IPS DF 6.9 (cell line): ENCODE measurements around the gene PPP1R12B.
"Not testable (repeated sequence)": the region's sequence is repeated elsewhere in the genome, so short reads cannot be mapped to it uniquely, and the experiment has no call there.

ENCODE experiments used
- DNase-seq: peaks from one replicate; pipeline ENCODE4 v3.0.0-alpha.2; 2013; ENCODE audit warnings: low read depth, low spot score
- H3K27ac ChIP-seq: one replicate; pipeline ENCODE4 v1.5.1; 2013; ENCODE audit warnings: low read length, control low read depth
- H3K27me3 ChIP-seq: 2 replicates; pipeline ENCODE4 v1.6.1; 2013; ENCODE audit warnings: mild to moderate bottlenecking, low read length; ENCODE audit not compliant: control insufficient read depth, insufficient read depth
- H3K36me3 ChIP-seq: 2 replicates; pipeline ENCODE4 v1.6.1; 2013; ENCODE audit warnings: low read length; ENCODE audit not compliant: control insufficient read depth, insufficient read depth
- H3K4me1 ChIP-seq: 2 replicates; pipeline ENCODE4 v1.6.1; 2013; ENCODE audit warnings: low read length; ENCODE audit not compliant: control insufficient read depth, insufficient read depth
- H3K4me3 ChIP-seq: 2 replicates; pipeline ENCODE4 v1.5.1; 2013; ENCODE audit warnings: mild to moderate bottlenecking, low read length
- H3K9me3 ChIP-seq: 2 replicates; pipeline ENCODE4 v1.6.1; 2013; ENCODE audit warnings: low read length, inconsistent platforms; ENCODE audit not compliant: control insufficient read depth, insufficient read depth
- WGBS: extraction: QIAGEN DNeasy Blood & Tissue Kit; methylation state at CpG from one replicate; pipeline ENCODE4 v1.1.7; 2013; ENCODE audit warnings: mixed read lengths, missing lambda C conversion rate; ENCODE audit not compliant: insufficient read length, insufficient coverage; 5-methylcytosine and 5-hydroxymethylcytosine counted together

PPP1R12B gene

DNA sequence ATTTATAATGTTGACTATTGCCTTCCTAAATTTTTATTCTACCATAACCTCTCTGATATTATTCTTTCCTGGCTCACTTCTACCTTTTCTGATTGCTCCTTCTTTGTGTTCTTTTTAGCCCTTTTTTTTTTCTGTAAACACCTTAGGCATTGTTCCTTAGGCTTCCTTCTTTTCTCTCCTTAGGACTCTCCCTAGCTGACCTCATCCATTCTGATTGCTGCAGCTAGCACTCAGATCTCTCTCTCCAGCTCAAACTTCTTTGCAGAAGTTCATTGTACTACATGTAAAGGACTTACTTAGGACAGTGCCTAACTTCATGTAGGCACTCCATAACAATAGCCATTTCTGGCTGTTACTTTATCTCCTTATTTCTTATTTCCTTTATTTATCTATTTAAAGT lies 117.8 kb downstream of the PPP1R12B start:
- not testable (repeated sequence) for H3K27me3 ChIP-seq, H3K36me3 ChIP-seq, H3K4me1 ChIP-seq, DNase-seq, H3K9me3 ChIP-seq, H3K4me3 ChIP-seq, H3K27ac ChIP-seq

DNA sequence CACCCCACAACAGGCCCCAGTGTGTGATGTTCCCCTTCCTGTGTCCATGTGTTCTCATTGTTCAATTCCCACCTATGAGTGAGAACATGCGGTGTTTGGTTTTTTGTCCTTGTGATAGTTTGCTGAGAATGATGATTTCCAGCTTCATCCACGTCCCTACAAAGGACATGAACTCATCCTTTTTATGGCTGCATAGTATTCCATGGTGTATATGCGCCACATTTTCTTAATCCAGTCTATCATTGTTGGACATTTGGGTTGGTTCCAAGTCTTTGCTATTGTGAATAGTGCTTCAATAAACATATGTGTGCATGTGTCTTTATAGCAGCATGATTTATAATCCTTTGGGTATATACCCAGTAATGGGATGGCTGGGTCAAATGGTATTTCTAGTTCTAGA lies 118.9 kb downstream of the PPP1R12B start:
- not testable (repeated sequence) for H3K4me3 ChIP-seq, DNase-seq, H3K4me1 ChIP-seq, H3K27ac ChIP-seq, H3K27me3 ChIP-seq, H3K36me3 ChIP-seq, H3K9me3 ChIP-seq
- no CpG with 5 or more reads among the region's 3 CpGs for WGBS

DNA sequence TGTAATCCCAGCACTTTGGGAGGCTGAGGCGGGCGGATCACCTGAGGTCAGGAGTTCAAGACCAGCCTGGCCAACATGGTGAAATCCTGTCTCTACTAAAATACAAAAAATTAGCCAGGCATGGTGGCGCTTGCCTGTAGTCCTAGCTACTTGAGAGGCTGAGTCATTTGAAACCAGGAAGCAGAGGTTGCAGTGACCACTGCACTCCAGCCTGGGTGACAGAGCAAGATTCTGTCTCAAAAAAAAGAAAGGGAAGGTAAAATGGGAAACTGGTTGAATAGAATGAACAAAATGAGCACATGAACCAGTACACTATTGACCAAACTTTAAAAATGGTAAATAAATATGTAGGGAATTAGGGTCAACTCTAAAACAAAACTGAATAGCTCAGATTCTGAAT lies 120.2 kb downstream of the PPP1R12B start:
- H3K27me3 ChIP-seq, DNase-seq, H3K4me3 ChIP-seq, H3K4me1 ChIP-seq, H3K9me3 ChIP-seq, H3K27ac ChIP-seq, H3K36me3 ChIP-seq: not testable (repeated sequence)
- WGBS: no CpG with 5 or more reads among the region's 3 CpGs

DNA sequence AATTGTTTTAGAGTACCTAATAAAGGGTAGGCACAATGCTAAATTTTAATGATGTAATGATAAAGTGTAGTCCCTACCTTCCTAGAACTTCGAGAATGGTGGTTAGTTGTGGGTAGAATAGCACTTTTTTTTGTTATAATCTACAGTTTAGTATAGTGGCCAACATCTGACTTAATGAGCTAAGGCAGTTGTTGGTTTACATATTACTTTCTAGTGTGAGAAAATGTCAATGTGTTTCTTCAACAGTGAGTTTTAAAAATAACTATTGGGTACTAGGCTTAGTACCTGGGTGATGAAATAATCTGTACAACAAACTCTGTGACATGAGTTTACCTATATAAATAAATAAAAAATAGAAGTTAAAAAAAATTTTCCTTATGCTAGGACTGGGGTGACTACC lies 120.6 kb downstream of the PPP1R12B start:
- H3K27me3 ChIP-seq, DNase-seq, H3K4me1 ChIP-seq, H3K27ac ChIP-seq, H3K9me3 ChIP-seq, H3K36me3 ChIP-seq, H3K4me3 ChIP-seq: not testable (repeated sequence)
- WGBS: no CpG with 5 or more reads among the region's 1 CpG

DNA sequence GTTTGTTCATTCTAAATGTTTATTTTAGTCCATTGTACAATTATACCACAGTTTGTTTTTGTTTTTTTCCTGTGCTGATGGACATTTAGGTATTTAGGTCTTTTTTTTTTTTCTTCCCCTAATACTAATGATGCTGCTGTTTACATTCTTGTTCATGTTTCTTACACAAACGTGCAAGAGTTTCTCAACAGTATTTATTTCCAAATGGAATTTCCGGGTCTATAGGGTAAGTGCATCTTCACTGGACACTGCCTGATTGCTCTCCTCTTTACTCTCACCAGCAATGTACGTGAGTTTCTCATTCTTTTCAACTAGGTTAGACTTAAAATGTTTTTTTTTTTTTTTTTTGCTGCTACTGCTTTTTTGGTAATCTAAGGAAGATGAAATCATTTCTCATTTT lies 122.7 kb downstream of the PPP1R12B start:
- H3K27me3 ChIP-seq: no peaks in the 10 kb centered on the region
- H3K9me3 ChIP-seq: no peaks in the 10 kb centered on the region
- DNase-seq: no peak
- H3K27ac ChIP-seq: no peak overlapping the region
- no CpG with 5 or more reads among the region's 3 CpGs for WGBS
- no peaks in the 10 kb centered on the region for H3K36me3 ChIP-seq
- H3K4me1 ChIP-seq: no peaks in the 10 kb centered on the region
- H3K4me3 ChIP-seq: no peak overlapping the region

DNA sequence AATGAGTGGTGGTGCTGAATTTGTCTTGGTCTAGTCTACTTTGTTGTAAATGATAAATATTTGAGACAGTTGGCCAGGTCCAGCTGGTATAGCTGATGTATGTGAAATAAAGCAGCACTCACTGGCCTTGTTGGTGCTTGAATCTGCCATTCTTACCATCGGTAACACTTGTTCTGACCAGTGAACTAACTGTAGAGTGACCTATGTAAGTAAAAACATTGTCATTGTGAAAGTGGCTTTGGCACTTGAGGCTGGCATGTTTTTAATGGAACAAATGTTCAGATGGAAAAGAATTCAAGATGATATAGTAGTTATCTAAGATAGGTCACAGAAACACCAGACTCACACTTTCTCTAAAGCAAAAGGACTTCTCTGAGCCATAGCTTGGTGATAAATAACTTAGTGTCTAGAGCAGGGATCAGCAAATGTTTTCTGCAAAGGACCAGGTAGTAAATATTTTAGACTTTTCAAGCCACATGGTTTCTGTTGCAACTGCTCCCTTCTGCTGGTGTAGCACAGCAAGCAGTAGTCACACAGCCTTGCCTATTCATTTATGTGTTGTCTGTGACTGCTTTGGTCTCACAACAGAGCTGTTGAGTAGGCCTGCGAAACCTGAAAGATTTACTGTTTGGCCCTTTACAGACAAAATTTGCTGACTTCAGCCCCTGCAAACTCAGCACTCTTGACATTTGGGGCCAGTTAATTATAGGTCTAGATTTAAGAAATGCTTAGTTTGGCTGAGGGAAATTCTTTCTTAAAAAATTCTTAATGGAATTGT lies 124.0 kb downstream of the PPP1R12B start:
- H3K27me3 ChIP-seq, H3K4me1 ChIP-seq, H3K36me3 ChIP-seq, DNase-seq, H3K27ac ChIP-seq, H3K9me3 ChIP-seq, H3K4me3 ChIP-seq: not testable (repeated sequence)
- WGBS: no CpG with 5 or more reads among the region's 2 CpGs

DNA sequence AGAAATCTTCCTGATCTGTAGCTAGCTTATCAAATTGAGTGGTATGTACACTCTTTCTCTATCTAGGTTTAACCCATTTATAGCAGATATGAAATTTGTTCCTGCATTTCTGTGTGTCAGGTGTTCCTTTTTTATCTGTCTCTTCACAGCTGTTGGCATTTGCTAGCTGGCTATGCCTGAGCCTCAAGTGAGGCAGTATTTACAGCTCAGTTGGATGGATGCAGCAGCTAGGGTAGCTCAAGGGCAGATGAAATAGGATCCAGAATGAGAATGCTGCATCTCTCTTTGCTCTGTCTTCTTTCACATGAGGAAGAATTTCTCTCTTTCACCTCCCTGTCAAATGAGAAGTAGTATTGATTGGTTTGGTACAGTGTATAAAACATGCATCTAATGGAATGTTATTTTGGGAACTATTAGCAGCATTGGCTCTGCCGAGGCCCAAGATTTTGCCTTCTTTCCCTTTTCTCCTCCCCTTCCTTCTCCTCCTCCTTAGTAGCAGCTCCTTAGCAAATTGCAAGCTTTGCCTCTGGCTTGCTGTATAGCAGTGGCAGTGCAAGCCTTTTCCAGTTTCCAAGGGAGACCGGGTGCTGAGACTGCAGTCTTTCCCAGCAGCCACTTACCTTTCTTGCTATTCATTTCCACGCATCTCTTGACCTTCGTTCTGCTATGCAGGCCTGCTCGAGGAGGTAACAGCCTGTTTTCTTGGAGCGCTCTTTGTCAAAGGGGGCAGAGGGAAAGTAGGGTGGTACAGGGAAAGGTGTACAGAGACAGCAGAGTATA lies 125.0 kb downstream of the PPP1R12B start:
- not testable (repeated sequence) for H3K4me3 ChIP-seq, H3K4me1 ChIP-seq, H3K27me3 ChIP-seq, H3K36me3 ChIP-seq, H3K27ac ChIP-seq, H3K9me3 ChIP-seq, DNase-seq
- WGBS: no CpG with 5 or more reads among the region's 6 CpGs

DNA sequence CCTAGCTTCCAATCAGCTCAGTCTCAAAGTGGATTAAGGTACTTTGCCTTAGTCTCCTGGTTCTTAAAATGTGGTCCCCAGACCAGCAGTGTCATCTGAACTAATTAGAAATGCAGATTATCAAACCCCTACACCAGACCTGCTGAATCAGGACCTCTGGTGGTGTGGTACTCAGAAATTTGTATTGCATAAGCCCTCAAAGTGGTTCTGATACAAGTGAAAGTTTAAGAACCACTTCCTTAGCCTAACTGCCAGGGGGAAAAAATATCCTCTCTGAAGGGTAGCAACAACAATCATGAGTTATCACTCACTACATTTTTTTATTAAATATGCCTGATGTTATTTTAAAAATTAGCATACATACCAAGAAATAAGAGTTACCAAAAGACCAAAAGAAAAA lies 131.2 kb downstream of the PPP1R12B start:
- DNase-seq, H3K9me3 ChIP-seq, H3K36me3 ChIP-seq, H3K4me1 ChIP-seq, H3K27ac ChIP-seq, H3K27me3 ChIP-seq, H3K4me3 ChIP-seq: not testable (repeated sequence)

DNA sequence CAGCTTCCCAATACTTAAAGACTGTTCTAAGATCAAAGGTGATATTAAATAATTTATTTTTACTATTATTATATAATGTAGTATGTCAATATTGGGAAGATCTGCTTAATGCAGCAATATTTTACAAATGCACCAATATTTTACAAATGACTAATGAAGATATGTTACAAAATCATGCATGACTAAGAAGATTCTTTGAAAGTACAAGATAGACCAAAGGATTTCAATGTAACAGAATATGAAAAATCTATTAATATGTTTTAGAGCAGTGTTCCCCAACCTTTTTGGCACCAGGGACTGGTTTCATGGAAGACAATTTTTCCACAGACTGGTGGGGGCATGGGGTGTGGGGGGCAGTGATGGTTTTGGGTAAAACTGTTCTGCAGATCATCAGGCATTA lies 132.1 kb downstream of the PPP1R12B start:
- not testable (repeated sequence) for H3K4me1 ChIP-seq, DNase-seq, H3K36me3 ChIP-seq, H3K9me3 ChIP-seq, H3K4me3 ChIP-seq, H3K27me3 ChIP-seq, H3K27ac ChIP-seq

DNA sequence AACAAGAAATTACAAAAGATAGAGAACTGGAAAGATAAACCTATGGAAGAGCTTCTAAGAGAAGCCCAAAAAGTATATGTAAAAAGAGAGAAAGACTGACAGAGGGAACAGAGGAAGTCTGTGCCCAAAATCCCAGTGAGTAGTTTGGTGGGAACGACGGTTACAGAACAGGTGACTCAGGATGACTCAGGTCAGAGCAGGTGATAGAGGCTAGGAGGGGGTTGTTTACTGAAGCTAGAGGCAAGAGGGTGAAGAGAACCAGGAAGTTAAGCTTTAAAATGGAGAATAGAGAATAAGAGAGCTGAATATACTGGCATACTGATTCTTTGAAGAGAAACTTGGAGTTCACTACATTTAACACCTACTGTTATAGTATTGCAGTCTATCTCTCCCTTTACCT lies 134.9 kb downstream of the PPP1R12B start:
- H3K4me1 ChIP-seq, H3K9me3 ChIP-seq, H3K36me3 ChIP-seq, H3K27me3 ChIP-seq, DNase-seq, H3K27ac ChIP-seq, H3K4me3 ChIP-seq: not testable (repeated sequence)
- no CpG with 5 or more reads among the region's 2 CpGs for WGBS

DNA sequence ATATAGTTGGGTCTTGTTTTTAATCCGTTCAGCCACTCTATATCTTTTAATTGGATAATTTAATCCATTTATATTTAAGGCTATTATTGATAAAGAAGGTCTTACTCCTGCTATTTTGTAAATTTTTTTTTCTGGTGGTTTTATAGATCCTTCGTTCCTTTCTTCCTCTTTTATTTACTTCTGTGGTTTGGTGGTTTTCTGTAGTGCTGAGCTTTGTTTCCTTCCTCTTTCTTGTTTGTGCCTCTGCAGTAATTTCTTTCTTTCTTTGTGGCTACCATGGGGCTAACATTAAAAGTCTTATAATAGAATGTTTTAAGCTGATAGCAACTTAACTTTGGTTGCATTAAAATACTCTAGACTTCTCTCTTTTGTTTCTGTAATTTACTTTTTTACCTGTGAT lies 135.5 kb downstream of the PPP1R12B start:
- no CpG with 5 or more reads among the region's 2 CpGs for WGBS
- DNase-seq, H3K36me3 ChIP-seq, H3K9me3 ChIP-seq, H3K4me3 ChIP-seq, H3K4me1 ChIP-seq, H3K27ac ChIP-seq, H3K27me3 ChIP-seq: not testable (repeated sequence)
